Epithelial cell of umbilical artery (primary cell): ENCODE measurements around the gene PNMA8B. TPM values are rescaled to one million over a fixed set of nuclear protein-coding genes. Genes with fewer than 3 reads are reported as not detected.

Experiments
- total RNA-seq: library from RNA; depleted of rRNA; stranded (reverse); fragments of >200 nt; gene quantifications from 2 replicates; pipeline ENCODE4 v1.2.3, GENCODE V29; 2014

The PNMA8B gene, protein sequence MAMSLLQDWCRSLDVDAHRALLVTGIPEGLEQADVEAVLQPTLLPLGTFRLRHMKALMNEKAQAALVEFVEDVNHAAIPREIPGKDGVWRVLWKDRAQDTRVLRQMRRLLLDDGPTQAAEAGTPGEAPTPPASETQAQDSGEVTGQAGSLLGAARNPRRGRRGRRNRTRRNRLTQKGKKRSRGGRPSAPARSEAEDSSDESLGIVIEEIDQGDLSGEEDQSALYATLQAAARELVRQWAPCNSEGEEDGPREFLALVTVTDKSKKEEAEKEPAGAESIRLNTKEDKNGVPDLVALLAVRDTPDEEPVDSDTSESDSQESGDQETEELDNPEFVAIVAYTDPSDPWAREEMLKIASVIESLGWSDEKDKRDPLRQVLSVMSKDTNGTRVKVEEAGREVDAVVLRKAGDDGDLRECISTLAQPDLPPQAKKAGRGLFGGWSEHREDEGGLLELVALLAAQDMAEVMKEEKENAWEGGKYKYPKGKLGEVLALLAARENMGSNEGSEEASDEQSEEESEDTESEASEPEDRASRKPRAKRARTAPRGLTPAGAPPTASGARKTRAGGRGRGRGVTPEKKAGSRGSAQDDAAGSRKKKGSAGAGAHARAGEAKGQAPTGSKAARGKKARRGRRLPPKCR
- under 0.01 TPM in 2 replicates for total RNA-seq

DNA sequence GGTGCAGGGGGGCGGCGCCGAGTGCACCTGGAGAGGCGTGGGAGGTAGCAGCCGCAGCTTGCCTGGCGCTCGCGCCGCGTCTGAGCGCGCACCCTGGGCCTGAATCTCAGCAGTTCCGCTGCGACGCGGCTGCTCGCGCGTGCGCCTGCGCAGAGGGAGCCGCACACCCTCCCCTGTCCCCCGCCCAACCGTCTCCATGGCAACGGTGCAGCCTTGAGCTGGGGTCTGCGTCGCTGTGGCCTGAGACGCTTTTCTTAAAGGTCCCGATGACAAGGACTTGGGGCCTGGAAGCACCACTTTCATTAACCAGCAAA lies at the start of gene PNMA8B:
PNMA8B (minus strand) TSS at position 82 of the 314 bp plus-strand sequence. CDS start 402 bp downstream, outside the sequence.

DNA sequence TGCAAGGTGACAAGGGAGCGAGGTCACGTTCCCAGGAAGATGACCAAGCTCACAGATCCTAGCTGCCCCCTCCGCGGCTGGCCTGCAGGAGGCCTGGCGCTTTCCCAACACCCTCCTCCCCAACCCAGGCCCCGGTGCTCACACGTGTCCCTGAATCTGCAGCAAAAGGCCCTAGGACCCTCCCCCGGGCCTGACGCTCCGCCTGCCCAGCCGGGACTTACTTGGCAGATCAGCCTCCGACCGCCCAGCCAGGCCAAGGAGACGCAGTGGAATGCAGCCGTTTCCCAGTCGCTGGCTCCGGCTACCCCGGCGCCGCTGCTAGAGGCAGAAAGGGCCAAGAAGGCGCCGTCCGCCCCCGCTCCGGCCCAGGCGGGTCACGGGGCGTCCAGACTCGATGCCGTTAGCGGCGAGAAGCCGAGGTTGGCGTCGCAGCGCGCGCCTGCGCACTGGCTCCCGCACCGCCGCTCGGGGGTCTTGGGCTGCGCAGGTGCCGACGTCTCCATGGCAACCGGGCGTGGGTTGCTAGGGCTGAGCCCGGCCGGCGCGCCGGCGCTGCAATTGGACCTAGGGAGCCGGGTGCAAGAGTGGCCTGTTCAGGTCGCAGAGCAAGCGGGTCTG lies 24.4 kb downstream of the PNMA8B start, which contains the start of gene PNMA8A:
PNMA8A (minus strand) TSS at position 448 of the 618 bp plus-strand sequence. CDS start 528 bp downstream, outside the sequence.

Other genes with a start within 250 kb of the PNMA8B start
- gene HIF3A, start 198.8 kb downstream of the PNMA8B start, total RNA-seq, result 0.97 and 7.0 TPM in 2 replicates
- gene PPP5C, start 148.8 kb downstream of the PNMA8B start, total RNA-seq, result 65.3 and 81.8 TPM in 2 replicates
- gene CCDC8, start 82.3 kb downstream of the PNMA8B start, total RNA-seq, result 2.9 and 6.2 TPM in 2 replicates
- gene PNMA8C, start 66.9 kb downstream of the PNMA8B start, total RNA-seq, result under 0.01 and 0.30 TPM in 2 replicates
- gene PNMA8A, start 24.3 kb downstream of the PNMA8B start, total RNA-seq, result 2.3 and 7.1 TPM in 2 replicates
- 167 and 263 TPM in 2 replicates for gene CALM3, start 105.5 kb upstream of the PNMA8B start, total RNA-seq
- 0.32 and 1.4 TPM in 2 replicates for gene PTGIR, start 129.2 kb upstream of the PNMA8B start, total RNA-seq
- gene GNG8, start 140.3 kb upstream of the PNMA8B start, total RNA-seq, result not detected in 2 replicates
- gene DACT3, start 165.3 kb upstream of the PNMA8B start, total RNA-seq, result 0.15 TPM in 1 of 2 replicates, not detected in the other
- 28.9 and 37.7 TPM in 2 replicates for gene PRKD2, start 221.2 kb upstream of the PNMA8B start, total RNA-seq